Measurements from ENCODE around the gene PWP2. TPM values are rescaled to one million over a fixed set of nuclear protein-coding genes. Genes with fewer than 3 reads are reported as not detected.

Gene PWP2
- total RNA-seq, 1 experiment from 2014 or later = 6.8 TPM

DNA sequence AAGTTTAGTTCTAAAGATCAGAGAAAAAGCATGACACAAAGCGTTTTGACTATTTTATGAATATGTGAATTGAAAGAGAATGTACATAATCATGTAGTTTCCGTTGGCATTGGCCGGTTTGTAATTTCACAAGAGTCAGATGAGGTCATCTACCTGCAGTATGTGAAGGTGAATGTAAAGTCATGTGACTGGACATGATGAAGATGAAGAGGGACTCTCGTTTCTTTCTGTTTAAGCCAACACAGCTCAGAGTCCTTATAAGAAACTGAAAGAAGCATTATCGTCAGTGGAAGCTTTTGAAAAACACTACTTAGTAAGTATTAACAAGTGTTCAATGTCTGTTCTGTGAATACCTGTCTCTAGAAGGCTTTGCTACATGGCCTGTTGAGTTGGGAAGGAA lies 30.9 kb upstream of the PWP2 start:
- CTCF ChIA-PET = no interaction called here
- no peak overlapping the region for H3K27ac ChIP-seq (ENCODE audit: low read length)
- H3K4me1 ChIP-seq (ENCODE audit: control insufficient read depth, insufficient read depth, low read length) = no peaks in the 10 kb centered on the region
- H3K27me3 ChIP-seq (ENCODE audit: control insufficient read depth, insufficient read depth, low read length) = no peaks in the 10 kb centered on the region
- TF ChIP-seq, protein P1, sequence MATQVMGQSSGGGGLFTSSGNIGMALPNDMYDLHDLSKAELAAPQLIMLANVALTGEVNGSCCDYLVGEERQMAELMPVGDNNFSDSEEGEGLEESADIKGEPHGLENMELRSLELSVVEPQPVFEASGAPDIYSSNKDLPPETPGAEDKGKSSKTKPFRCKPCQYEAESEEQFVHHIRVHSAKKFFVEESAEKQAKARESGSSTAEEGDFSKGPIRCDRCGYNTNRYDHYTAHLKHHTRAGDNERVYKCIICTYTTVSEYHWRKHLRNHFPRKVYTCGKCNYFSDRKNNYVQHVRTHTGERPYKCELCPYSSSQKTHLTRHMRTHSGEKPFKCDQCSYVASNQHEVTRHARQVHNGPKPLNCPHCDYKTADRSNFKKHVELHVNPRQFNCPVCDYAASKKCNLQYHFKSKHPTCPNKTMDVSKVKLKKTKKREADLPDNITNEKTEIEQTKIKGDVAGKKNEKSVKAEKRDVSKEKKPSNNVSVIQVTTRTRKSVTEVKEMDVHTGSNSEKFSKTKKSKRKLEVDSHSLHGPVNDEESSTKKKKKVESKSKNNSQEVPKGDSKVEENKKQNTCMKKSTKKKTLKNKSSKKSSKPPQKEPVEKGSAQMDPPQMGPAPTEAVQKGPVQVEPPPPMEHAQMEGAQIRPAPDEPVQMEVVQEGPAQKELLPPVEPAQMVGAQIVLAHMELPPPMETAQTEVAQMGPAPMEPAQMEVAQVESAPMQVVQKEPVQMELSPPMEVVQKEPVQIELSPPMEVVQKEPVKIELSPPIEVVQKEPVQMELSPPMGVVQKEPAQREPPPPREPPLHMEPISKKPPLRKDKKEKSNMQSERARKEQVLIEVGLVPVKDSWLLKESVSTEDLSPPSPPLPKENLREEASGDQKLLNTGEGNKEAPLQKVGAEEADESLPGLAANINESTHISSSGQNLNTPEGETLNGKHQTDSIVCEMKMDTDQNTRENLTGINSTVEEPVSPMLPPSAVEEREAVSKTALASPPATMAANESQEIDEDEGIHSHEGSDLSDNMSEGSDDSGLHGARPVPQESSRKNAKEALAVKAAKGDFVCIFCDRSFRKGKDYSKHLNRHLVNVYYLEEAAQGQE (IDR thresholded peaks at IDR 0.05; ENCODE audit: insufficient read depth in 1 of 2, low read depth in 2 of 2, low read length in 1 of 2) = no peak
- TF ChIP-seq TCF7L2 (IDR thresholded peaks at IDR 0.05; ENCODE audit: low read depth, low read length) (no peak), POLR2AphosphoS5 (IDR thresholded peaks at IDR 0.05; ENCODE audit: low read depth, low read length) (no peak), SIN3A (IDR thresholded peaks at IDR 0.05; ENCODE audit: borderline replicate concordance, insufficient read depth, low read depth, low read length) (no peak)
- TF ChIP-seq, protein P2, sequence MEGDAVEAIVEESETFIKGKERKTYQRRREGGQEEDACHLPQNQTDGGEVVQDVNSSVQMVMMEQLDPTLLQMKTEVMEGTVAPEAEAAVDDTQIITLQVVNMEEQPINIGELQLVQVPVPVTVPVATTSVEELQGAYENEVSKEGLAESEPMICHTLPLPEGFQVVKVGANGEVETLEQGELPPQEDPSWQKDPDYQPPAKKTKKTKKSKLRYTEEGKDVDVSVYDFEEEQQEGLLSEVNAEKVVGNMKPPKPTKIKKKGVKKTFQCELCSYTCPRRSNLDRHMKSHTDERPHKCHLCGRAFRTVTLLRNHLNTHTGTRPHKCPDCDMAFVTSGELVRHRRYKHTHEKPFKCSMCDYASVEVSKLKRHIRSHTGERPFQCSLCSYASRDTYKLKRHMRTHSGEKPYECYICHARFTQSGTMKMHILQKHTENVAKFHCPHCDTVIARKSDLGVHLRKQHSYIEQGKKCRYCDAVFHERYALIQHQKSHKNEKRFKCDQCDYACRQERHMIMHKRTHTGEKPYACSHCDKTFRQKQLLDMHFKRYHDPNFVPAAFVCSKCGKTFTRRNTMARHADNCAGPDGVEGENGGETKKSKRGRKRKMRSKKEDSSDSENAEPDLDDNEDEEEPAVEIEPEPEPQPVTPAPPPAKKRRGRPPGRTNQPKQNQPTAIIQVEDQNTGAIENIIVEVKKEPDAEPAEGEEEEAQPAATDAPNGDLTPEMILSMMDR (IDR thresholded peaks at IDR 0.05) = no peak
- intact Hi-C loops (cut with micrococcal nuclease; ENCODE audit: unreplicated experiment) = no loop called here
- no peak for DNase-seq (ENCODE audit: low read depth, low spot score)
- no peak overlapping the region for H3K4me3 ChIP-seq (ENCODE audit: low read depth in 2 of 2, low read length in 2 of 2)
- POLR2A ChIA-PET = no interaction called here
- no peaks in the 10 kb centered on the region; the same call in 1 of the 2 replicates for H3K36me3 ChIP-seq (ENCODE audit: control insufficient read depth, insufficient read depth, low read length)
- no peaks in the 10 kb centered on the region for H3K9me3 ChIP-seq (ENCODE audit: control insufficient read depth, insufficient read depth, low read depth, low read length)
- BruUV-seq (replicated peaks) = no TSS peak
- in situ Hi-C loops (cut with HindIII; ENCODE audit: low pct_unique_long_range_greater_than_20kb, low sequenced_read_pairs) = no loop called here
- ATAC-seq = no peak

DNA sequence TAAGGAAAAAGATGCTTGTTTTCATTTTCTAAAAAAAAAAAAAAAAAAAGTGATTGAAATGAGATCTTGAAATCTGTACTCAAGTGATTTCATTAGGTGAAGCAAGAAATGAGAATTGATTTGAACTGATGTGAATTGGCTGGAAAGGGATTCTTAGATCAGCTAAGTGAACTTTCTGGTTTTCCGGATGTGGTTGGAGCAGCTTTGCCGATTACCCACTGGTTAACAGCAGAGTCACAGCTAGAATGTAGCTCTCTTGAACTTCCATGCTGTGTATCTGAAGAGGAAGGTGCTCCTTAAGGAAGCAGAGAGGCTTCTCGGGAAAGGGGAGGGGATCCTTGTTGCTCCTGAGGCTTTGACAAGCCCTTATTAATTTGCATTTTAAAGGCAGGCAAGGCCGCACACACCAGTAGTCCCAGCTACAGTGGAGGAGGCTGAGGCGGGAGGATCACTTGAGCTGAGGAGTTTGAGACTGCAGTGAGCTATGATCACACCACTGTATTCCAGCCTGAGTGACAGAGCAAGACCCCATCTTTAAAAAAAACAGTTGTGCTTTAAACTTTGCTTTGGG lies 28.7 kb upstream of the PWP2 start:
- TF ChIP-seq, protein P1 (IDR thresholded peaks at IDR 0.05; ENCODE audit: insufficient read depth in 1 of 2, low read depth in 2 of 2, low read length in 1 of 2) = no peak
- no peak for TF ChIP-seq TCF7L2 (IDR thresholded peaks at IDR 0.05; ENCODE audit: low read depth, low read length)

More for the DNA sequence above, 28.7 kb upstream of the PWP2 start:
- Histone ChIP-seq H3K4me1 (ENCODE audit: control insufficient read depth, insufficient read depth, low read length) (no peaks in the 10 kb centered on the region), H3K27ac (ENCODE audit: low read length) (no peak overlapping the region), H3K27me3 (ENCODE audit: control insufficient read depth, insufficient read depth, low read length) (no peaks in the 10 kb centered on the region), H3K36me3 (ENCODE audit: control insufficient read depth, insufficient read depth, low read length) (no peaks in the 10 kb centered on the region; the same call in none of the 2 replicates), H3K4me3 (ENCODE audit: low read depth in 2 of 2, low read length in 2 of 2) (no peak overlapping the region), H3K9me3 (ENCODE audit: control insufficient read depth, insufficient read depth, low read depth, low read length) (no peaks in the 10 kb centered on the region)
- POLR2A ChIA-PET = no interaction called here
- in situ Hi-C loops (cut with HindIII; ENCODE audit: low pct_unique_long_range_greater_than_20kb, low sequenced_read_pairs) (no loop called here), intact Hi-C loops (cut with micrococcal nuclease; ENCODE audit: unreplicated experiment) (no loop called here)
- CTCF ChIA-PET = no interaction called here
- ATAC-seq (no peak), DNase-seq (ENCODE audit: low read depth, low spot score) (no peak)
- BruUV-seq (replicated peaks) = no TSS peak

Measured in Panc1 (cell line).